PC-3 (cell line): ENCODE measurements around the gene SPRED3. TPM values are rescaled to one million over a fixed set of nuclear protein-coding genes. Genes with fewer than 3 reads are reported as not detected.

Source experiments
- ATAC-seq: fragments of 200-7000 bp; cut with Tn5 transposase; 2 replicates; pipeline ENCODE4 v1.9.1; 2020; ENCODE audit warnings: mild to moderate bottlenecking, moderate library complexity
- BruUV-seq: library from RNA; stranded (reverse); fragments of 400-500 nt; replicated peaks from 2 replicates; lab custom pipeline; 2021; lab: Mats Ljungman, UMichigan
- CTCF ChIA-PET: fragments of 300-600 bp; sonication (Branson Sonifier 250); formaldehyde crosslinking; loops from one replicate; lab custom pipeline; 2022; ENCODE audit warnings: antibody characterized with exemption; lab: Charles Lee
- POLR2A ChIA-PET: fragments of 300-600 bp; sonication (Branson Sonifier 250); formaldehyde crosslinking; loops from one replicate; lab custom pipeline; 2022; ENCODE audit warnings: antibody characterized with exemption; ENCODE audit not compliant: unreplicated experiment; lab: Charles Lee
- DNase-seq: peaks from one replicate; pipeline ENCODE4 v3.0.0-alpha.2; 2015
- H2AFZ ChIP-seq: fragments of 300-600 bp; sonication (generic); 2 replicates; pipeline ENCODE4 v1.6.0; 2016; ENCODE audit warnings: antibody characterized with exemption, low read length
- H3F3A ChIP-seq: fragments of 300-600 bp; sonication (generic); one replicate; pipeline ENCODE4 v1.6.0; 2017; ENCODE audit warnings: antibody characterized with exemption, low read length, control low read depth, mild to moderate bottlenecking; ENCODE audit not compliant: unreplicated experiment
- H3K27ac ChIP-seq: fragments of 300-600 bp; sonication (generic); 2 replicates; pipeline ENCODE4 v1.5.1; 2016; ENCODE audit warnings: mild to moderate bottlenecking, low read length
- H3K27me3 ChIP-seq: fragments of 300-600 bp; sonication (generic); 2 replicates; pipeline ENCODE4 v1.6.1; 2016; ENCODE audit warnings: low read length, mixed read lengths
- H3K36me3 ChIP-seq: fragments of 300-600 bp; sonication (generic); 2 replicates; pipeline ENCODE4 v1.6.1; 2016; ENCODE audit warnings: low read depth, mixed run types, low read length, mixed read lengths
- H3K4me1 ChIP-seq: fragments of 300-600 bp; sonication (generic); 2 replicates; pipeline ENCODE4 v1.5.1; 2016; ENCODE audit warnings: low read length; ENCODE audit not compliant: insufficient read depth
- H3K4me2 ChIP-seq: fragments of 300-600 bp; sonication (generic); 2 replicates; pipeline ENCODE4 v1.6.0; 2016; ENCODE audit warnings: low read length
- H3K4me3 ChIP-seq: fragments of 300-600 bp; sonication (generic); 2 replicates; pipeline ENCODE4 v1.5.1; 2016; ENCODE audit warnings: mild to moderate bottlenecking, low read length, mixed read lengths
- H3K79me2 ChIP-seq: fragments of 300-600 bp; sonication (generic); 2 replicates; pipeline ENCODE4 v1.6.1; 2017; ENCODE audit warnings: low read length, mixed read lengths
- H3K9ac ChIP-seq: fragments of 300-600 bp; sonication (generic); 2 replicates; pipeline ENCODE4 v1.6.0; 2016; ENCODE audit warnings: mild to moderate bottlenecking, low read length
- H3K9me2 ChIP-seq: fragments of 300-600 bp; sonication (generic); replicated peaks from 2 replicates; pipeline ENCODE4 v1.6.1; 2016; ENCODE audit warnings: mixed run types, low read length, mixed read lengths
- H3K9me3 ChIP-seq: fragments of 300-600 bp; sonication (generic); 2 replicates; pipeline ENCODE4 v1.6.1; 2016; ENCODE audit warnings: low read length, mixed read lengths
- H4K20me1 ChIP-seq: fragments of 300-600 bp; sonication (generic); 2 replicates; pipeline ENCODE4 v1.6.1; 2016; ENCODE audit warnings: low read length, mixed read lengths
- EZH2 ChIP-seq: fragments of 300-600 bp; sonication (generic); IDR thresholded peaks from one replicate; pipeline ENCODE4 v1.6.1; 2017; ENCODE audit warnings: antibody characterized with exemption, mild to moderate bottlenecking, low read length; ENCODE audit not compliant: unreplicated experiment
- EZH2phosphoT487 ChIP-seq: fragments of 300-600 bp; sonication (generic); IDR thresholded peaks from 2 replicates; pipeline ENCODE4 v1.6.1; 2018; ENCODE audit warnings: mild to moderate bottlenecking, antibody characterized with exemption, low read length, borderline replicate concordance
- intact Hi-C: fragments of 100-400 bp; cut with micrococcal nuclease; formaldehyde crosslinking; loops from 2 replicates; pipeline ENCODE4 v1.9.0; 2023
- total RNA-seq: library from RNA; depleted of rRNA; stranded (reverse); fragments of >200 nt; gene quantifications from 2 replicates; pipeline ENCODE4 v1.2.3, GENCODE V29; 2014
- TF ChIP-seq, protein P1 (sequence below): fragments of 300-600 bp; sonication (generic); conservative IDR thresholded peaks from 2 replicates; pipeline ENCODE4 v1.5.1; 2017; ENCODE audit warnings: antibody characterized with exemption, low read depth, mild to moderate bottlenecking, low read length

SPRED3 gene
- total RNA-seq, 1 experiment from 2014 or later = 4.1 TPM

DNA sequence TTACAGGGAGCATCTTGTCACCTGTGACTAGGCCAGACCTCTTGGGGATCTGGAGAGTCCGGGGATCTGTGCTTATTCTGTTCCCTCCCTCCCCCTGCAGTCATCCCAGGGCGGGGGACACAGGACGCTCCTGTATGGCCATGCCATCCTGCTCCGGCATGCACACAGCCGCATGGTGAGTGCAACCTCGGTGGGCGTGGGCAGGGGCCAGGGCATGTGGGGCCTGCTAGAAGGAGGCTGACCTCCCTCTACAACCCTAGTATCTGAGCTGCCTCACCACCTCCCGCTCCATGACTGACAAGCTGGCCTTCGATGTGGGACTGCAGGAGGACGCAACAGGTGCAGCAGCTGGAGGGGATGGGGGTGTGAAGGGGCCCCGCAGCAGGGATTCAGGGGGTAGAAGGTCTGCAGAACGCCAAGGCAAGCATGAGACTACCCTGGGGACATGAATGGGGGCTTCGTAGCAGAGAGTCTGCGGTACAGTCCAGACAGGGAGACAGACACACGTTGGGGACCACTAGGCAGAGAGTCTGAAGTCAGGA lies 55.0 kb downstream of the SPRED3 start:
- Histone ChIP-seq H3F3A (no peaks in the 10 kb centered on the region), H3K27me3 (no peaks in the 10 kb centered on the region), H3K9me3 (no peaks in the 10 kb centered on the region), H3K9me2 (no peaks in the 10 kb centered on the region), H3K4me3 (no peak overlapping the region), H3K9ac (no peak overlapping the region), H3K79me2 (no peaks in the 10 kb centered on the region), H4K20me1 (no peaks in the 10 kb centered on the region), H2AFZ (no peak overlapping the region), H3K36me3 (no peaks in the 10 kb centered on the region), H3K4me2 (no peak overlapping the region), H3K27ac (no peak overlapping the region), H3K4me1 (no peaks in the 10 kb centered on the region)
- no TSS peak for BruUV-seq
- CTCF ChIA-PET = no interaction called here
- intact Hi-C loops = no loop called here
- POLR2A ChIA-PET = no interaction called here
- TF ChIP-seq, protein P1, sequence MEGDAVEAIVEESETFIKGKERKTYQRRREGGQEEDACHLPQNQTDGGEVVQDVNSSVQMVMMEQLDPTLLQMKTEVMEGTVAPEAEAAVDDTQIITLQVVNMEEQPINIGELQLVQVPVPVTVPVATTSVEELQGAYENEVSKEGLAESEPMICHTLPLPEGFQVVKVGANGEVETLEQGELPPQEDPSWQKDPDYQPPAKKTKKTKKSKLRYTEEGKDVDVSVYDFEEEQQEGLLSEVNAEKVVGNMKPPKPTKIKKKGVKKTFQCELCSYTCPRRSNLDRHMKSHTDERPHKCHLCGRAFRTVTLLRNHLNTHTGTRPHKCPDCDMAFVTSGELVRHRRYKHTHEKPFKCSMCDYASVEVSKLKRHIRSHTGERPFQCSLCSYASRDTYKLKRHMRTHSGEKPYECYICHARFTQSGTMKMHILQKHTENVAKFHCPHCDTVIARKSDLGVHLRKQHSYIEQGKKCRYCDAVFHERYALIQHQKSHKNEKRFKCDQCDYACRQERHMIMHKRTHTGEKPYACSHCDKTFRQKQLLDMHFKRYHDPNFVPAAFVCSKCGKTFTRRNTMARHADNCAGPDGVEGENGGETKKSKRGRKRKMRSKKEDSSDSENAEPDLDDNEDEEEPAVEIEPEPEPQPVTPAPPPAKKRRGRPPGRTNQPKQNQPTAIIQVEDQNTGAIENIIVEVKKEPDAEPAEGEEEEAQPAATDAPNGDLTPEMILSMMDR = no peak
- no peak for TF ChIP-seq EZH2
- no peak for TF ChIP-seq EZH2phosphoT487
- no peak for DNase-seq
- no peak for ATAC-seq

DNA sequence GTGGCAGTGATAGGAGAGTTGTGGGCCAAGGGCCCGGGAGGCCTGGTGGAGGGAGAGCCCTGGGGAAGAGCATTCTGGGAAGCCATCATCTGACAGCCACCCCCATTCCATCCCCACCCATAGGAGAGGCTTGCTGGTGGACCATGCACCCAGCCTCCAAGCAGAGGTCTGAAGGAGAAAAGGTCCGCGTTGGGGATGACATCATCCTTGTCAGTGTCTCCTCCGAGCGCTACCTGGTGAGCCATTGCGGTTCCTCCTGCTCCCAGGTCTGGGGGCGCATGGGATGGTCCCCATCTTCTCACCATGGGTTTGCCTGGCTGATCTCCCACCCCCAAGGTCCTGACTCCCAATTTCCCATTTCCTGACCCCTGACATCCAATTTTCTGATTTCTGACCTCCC lies 55.5 kb downstream of the SPRED3 start:
- no peaks in the 10 kb centered on the region for H3K9me3 ChIP-seq
- H3K36me3 ChIP-seq = no peaks in the 10 kb centered on the region
- no peaks in the 10 kb centered on the region for H3K9me2 ChIP-seq
- no peak overlapping the region for H3K9ac ChIP-seq
- no peaks in the 10 kb centered on the region for H3K4me1 ChIP-seq
- no peaks in the 10 kb centered on the region for H3K27me3 ChIP-seq
- BruUV-seq = no TSS peak
- no peak overlapping the region for H3K27ac ChIP-seq
- TF ChIP-seq EZH2phosphoT487 (no peak), EZH2 (no peak)
- TF ChIP-seq, protein P1 = no peak
- CTCF ChIA-PET = no interaction called here
- intact Hi-C loops = no loop called here
- ATAC-seq = no peak
- H3F3A ChIP-seq = no peaks in the 10 kb centered on the region
- H4K20me1 ChIP-seq = no peaks in the 10 kb centered on the region
- no peak overlapping the region for H2AFZ ChIP-seq
- POLR2A ChIA-PET = no interaction called here
- DNase-seq = no peak
- no peaks in the 10 kb centered on the region for H3K79me2 ChIP-seq
- H3K4me3 ChIP-seq = no peak overlapping the region
- H3K4me2 ChIP-seq = no peak overlapping the region

DNA sequence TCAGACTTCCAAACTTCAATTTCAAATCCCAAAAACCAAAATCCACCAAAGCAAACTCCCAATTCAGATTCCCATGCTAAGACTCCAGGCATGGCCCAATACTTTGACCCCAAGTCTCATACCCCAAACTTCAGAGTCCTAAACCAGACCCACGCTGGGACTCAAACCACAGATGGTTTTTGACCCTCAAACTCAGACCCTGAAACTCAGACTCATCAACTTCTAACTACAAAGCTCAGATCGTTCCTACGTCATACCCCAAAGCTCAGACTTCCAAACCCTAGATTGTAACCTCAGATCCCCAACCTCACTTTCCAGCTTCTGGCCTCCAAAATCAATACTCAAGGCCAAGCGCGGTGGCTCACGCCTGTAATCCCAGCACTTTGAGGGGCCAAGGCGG lies 56.9 kb downstream of the SPRED3 start:
- Histone ChIP-seq H3K4me2 (no peak overlapping the region), H3K36me3 (no peaks in the 10 kb centered on the region), H3K79me2 (no peaks in the 10 kb centered on the region), H3K27me3 (no peaks in the 10 kb centered on the region), H3K9ac (no peak overlapping the region), H3F3A (no peaks in the 10 kb centered on the region), H3K9me2 (no peaks in the 10 kb centered on the region), H3K4me1 (no peaks in the 10 kb centered on the region), H3K27ac (no peak overlapping the region), H3K4me3 (no peak overlapping the region), H4K20me1 (no peaks in the 10 kb centered on the region), H3K9me3 (no peaks in the 10 kb centered on the region), H2AFZ (no peak overlapping the region)
- POLR2A ChIA-PET = no interaction called here
- BruUV-seq = no TSS peak
- CTCF ChIA-PET = no interaction called here
- intact Hi-C loops = no loop called here
- ATAC-seq (no peak), DNase-seq (no peak)
- TF ChIP-seq EZH2phosphoT487 (no peak), EZH2 (no peak)
- TF ChIP-seq, protein P1 = no peak
